GM23338 (cell line): ENCODE results near the gene PLD1.

Experiments used
- POLR2AphosphoS5 ChIP-seq: IDR thresholded peaks from 2 replicates; pipeline ENCODE4 v1.6.1; 2016; ENCODE audit warnings: antibody characterized with exemption, low read depth
- TF ChIP-seq, protein P1 (sequence below), 2 experiments: fragments of 200-600 bp in 1 of 2; sonication (generic) in 1 of 2; conservative IDR thresholded peaks; 2 replicates each; pipeline versions ENCODE4 v1.5.1 to v1.6.1; 2016 to 2017; ENCODE audit warnings: antibody characterized with exemption in 2 of 2, low read depth in 2 of 2, mild to moderate bottlenecking in 2 of 2, moderate library complexity in 1 of 2

DNA sequence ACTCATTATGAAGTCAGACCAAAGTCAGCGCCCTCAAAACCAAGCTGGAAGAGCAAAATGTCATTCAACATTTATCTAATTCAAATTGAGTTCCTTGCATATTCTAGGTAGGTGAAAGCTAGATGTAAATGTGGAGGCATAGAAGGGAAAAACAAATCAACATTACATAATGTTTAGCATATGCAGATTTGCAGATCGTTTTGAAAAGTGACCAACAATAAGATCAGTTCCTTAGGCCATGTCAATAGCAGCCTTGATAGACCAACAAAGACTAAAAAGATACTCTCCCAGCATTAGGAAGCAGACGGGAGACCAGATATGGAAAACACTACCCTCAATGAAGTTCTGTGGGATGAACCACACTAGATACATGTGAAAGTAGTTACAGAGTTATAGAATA, 83.0 kb downstream of the PLD1 start:
- TF ChIP-seq, protein P1, sequence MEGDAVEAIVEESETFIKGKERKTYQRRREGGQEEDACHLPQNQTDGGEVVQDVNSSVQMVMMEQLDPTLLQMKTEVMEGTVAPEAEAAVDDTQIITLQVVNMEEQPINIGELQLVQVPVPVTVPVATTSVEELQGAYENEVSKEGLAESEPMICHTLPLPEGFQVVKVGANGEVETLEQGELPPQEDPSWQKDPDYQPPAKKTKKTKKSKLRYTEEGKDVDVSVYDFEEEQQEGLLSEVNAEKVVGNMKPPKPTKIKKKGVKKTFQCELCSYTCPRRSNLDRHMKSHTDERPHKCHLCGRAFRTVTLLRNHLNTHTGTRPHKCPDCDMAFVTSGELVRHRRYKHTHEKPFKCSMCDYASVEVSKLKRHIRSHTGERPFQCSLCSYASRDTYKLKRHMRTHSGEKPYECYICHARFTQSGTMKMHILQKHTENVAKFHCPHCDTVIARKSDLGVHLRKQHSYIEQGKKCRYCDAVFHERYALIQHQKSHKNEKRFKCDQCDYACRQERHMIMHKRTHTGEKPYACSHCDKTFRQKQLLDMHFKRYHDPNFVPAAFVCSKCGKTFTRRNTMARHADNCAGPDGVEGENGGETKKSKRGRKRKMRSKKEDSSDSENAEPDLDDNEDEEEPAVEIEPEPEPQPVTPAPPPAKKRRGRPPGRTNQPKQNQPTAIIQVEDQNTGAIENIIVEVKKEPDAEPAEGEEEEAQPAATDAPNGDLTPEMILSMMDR (conservative IDR thresholded peaks at IDR 0.05; ENCODE audit: low read depth in 2 of 2), result no peak
- TF ChIP-seq POLR2AphosphoS5, result no peak
